HepG2 (cell line): ENCODE results near the gene GLUD2. TPM values are rescaled to one million over a fixed set of nuclear protein-coding genes. Genes with fewer than 3 reads are reported as not detected.

Experiments used
- ATAC-seq: fragments of 200-7000 bp; cut with Tn5 transposase; 3 replicates; pipeline ENCODE4 v1.9.1; 2020; ENCODE audit warnings: mild to moderate bottlenecking, moderate library complexity
- BruUV-seq: library from RNA; stranded (reverse); fragments of 400-500 nt; replicated peaks from 2 replicates; lab custom pipeline; 2021; lab: Mats Ljungman, UMichigan
- CTCF ChIA-PET: fragments of 300-600 bp; formaldehyde crosslinking; extraction: SDS; loops from one replicate; lab custom pipeline; 2021; ENCODE audit warnings: low total read pairs, inconsistent platforms, low intra/inter-chr PET ratio; lab: Yijun Ruan, JAX
- POLR2A ChIA-PET: fragments of 350-600 bp; sonication (Branson Sonifier 250); formaldehyde crosslinking; loops from one replicate; lab custom pipeline; 2020; ENCODE audit warnings: antibody characterized with exemption, inconsistent platforms; lab: Yijun Ruan, JAX
- DNase-seq: peaks from one replicate; pipeline ENCODE4 v3.0.0-alpha.2; 2015; ENCODE audit warnings: low spot score
- FAIRE-seq: peaks from 3 replicates; lab custom pipeline; 2011; peaks lifted over from hg19 to GRCh38; lab: Jason Lieb, UNC
- H2AFZ ChIP-seq: one replicate; pipeline ENCODE4 v1.6.1; 2011; ENCODE audit warnings: low read length, inconsistent platforms
- H3K27ac ChIP-seq: fragments of 300-600 bp; 3 replicates; pipeline ENCODE4 v1.8.0; 2011; ENCODE audit warnings: mixed run types, mild to moderate bottlenecking, mixed read lengths, low read length, inconsistent platforms; ENCODE audit not compliant: insufficient read depth; ENCODE audit errors: extremely low read length
- H3K27me3 ChIP-seq, 2 experiments: fragments of 200-600 bp in 1 of 2; 2 replicates in 1 of 2; 3 replicates in 1 of 2; pipeline versions ENCODE4 v1.6.0 to v1.8.0; 2011; ENCODE audit warnings: low read length in 2 of 2, mild to moderate bottlenecking in 2 of 2, moderate library complexity in 2 of 2, inconsistent platforms in 1 of 2; ENCODE audit not compliant: insufficient read depth in 2 of 2, control insufficient read depth in 1 of 2
- H3K36me3 ChIP-seq, 2 experiments: fragments of 200-600 bp in 1 of 2; replicated peaks in 1 of 2; 2 replicates in 1 of 2; 3 replicates in 1 of 2; pipeline versions ENCODE4 v1.5.1 to v1.8.0; 2011; ENCODE audit warnings: low read length in 2 of 2, inconsistent platforms in 1 of 2; ENCODE audit not compliant: insufficient read depth in 2 of 2, control insufficient read depth in 1 of 2
- H3K4me1 ChIP-seq: 2 replicates; pipeline ENCODE4 v1.5.1; 2012; ENCODE audit warnings: low read length, inconsistent platforms; ENCODE audit not compliant: insufficient read depth
- H3K4me2 ChIP-seq: 2 replicates; pipeline ENCODE4 v1.6.0; 2011; ENCODE audit warnings: low read depth, low read length, inconsistent platforms
- H3K4me3 ChIP-seq, 3 experiments: fragments of 200-600 bp in 1 of 3; sonication (generic), shearing (Covaris generic) in 1 of 3; replicated peaks in 1 of 3; 2 replicates each; pipeline ENCODE4 v1.5.1; 2011 to 2016; ENCODE audit warnings: low read length in 3 of 3, inconsistent platforms in 2 of 3, low read depth in 2 of 3, mild to moderate bottlenecking in 2 of 3, control low read depth in 1 of 3, mixed read lengths in 1 of 3; ENCODE audit not compliant: insufficient read depth in 1 of 3
- H3K79me2 ChIP-seq: one replicate; pipeline ENCODE4 v1.6.1; 2011; ENCODE audit warnings: low read length, inconsistent platforms; ENCODE audit not compliant: insufficient read depth
- H3K9ac ChIP-seq: 2 replicates; pipeline ENCODE4 v1.6.0; 2011; ENCODE audit warnings: mild to moderate bottlenecking, low read depth, low read length, inconsistent platforms; ENCODE audit not compliant: insufficient read depth
- H3K9me3 ChIP-seq: 2 replicates; pipeline ENCODE4 v1.5.1; 2012; ENCODE audit warnings: mild to moderate bottlenecking, low read length
- H4K20me1 ChIP-seq: 2 replicates; pipeline ENCODE4 v1.6.0; 2011; ENCODE audit warnings: inconsistent platforms, mild to moderate bottlenecking, low read length, moderate library complexity; ENCODE audit not compliant: insufficient read depth
- AFF4 ChIP-seq: sonication (generic); formaldehyde crosslinking; IDR thresholded peaks from 2 replicates; pipeline ENCODE4 v1.4.0; 2020; ENCODE audit warnings: missing genetic modification reagents
- CEBPG ChIP-seq: IDR thresholded peaks from 2 replicates; pipeline ENCODE4 v1.6.1; 2016
- FOSL2 ChIP-seq: sonication (generic); formaldehyde crosslinking; IDR thresholded peaks from 2 replicates; pipeline ENCODE4 v1.4.0; 2020; ENCODE audit warnings: missing genetic modification reagents
- HMG20A ChIP-seq: IDR thresholded peaks from 2 replicates; pipeline ENCODE4 v1.6.1; 2016; ENCODE audit warnings: borderline replicate concordance
- HOXA3 ChIP-seq: sonication (generic); formaldehyde crosslinking; IDR thresholded peaks from 2 replicates; pipeline ENCODE4 v1.5.0; 2020; ENCODE audit warnings: missing genetic modification reagents
- RBFOX2 ChIP-seq: fragments of 200-400 bp; formaldehyde crosslinking; IDR thresholded peaks from 2 replicates; pipeline ENCODE4 v1.6.1; 2017; ENCODE audit warnings: low read depth, mild to moderate bottlenecking, low read length
- SIN3A ChIP-seq: IDR thresholded peaks from 2 replicates; pipeline ENCODE4 v1.6.1; 2011; ENCODE audit warnings: low read depth, mild to moderate bottlenecking, control low read depth, low read length, borderline replicate concordance
- SOX13 ChIP-seq, 3 experiments: fragments of 450-650 bp in 1 of 3; sonication (generic) in 1 of 3; formaldehyde crosslinking in 1 of 3; IDR thresholded peaks in 2 of 3; conservative IDR thresholded peaks in 1 of 3; 2 replicates each; pipeline versions ENCODE4 v1.5.0 to v1.6.1; 2016 to 2020; ENCODE audit warnings: antibody characterized with exemption in 1 of 3, mild to moderate bottlenecking in 1 of 3, missing compliant biosample characterization in 1 of 3, missing genetic modification reagents in 1 of 3, moderate library complexity in 1 of 3
- TCF7 ChIP-seq: sonication (generic); IDR thresholded peaks from 2 replicates; pipeline ENCODE4 v1.6.1; 2016; ENCODE audit warnings: antibody characterized with exemption, low read depth
- ZMYM4 ChIP-seq: sonication (generic); formaldehyde crosslinking; IDR thresholded peaks from 2 replicates; pipeline ENCODE4 v1.8.1; 2023; ENCODE audit warnings: mild to moderate bottlenecking, missing genetic modification reagents
- ZNF331 ChIP-seq: sonication (generic); formaldehyde crosslinking; IDR thresholded peaks from 2 replicates; pipeline ENCODE4 v1.4.0; 2020; ENCODE audit warnings: missing genetic modification reagents
- ZNF644 ChIP-seq: IDR thresholded peaks from 2 replicates; pipeline ENCODE4 v1.6.1; 2016; ENCODE audit warnings: low read depth
- in situ Hi-C: cut with HindIII; loops from 2 replicates; pipeline ENCODE4 v1.10.0; 2017; ENCODE audit warnings: low pct_unique_long_range_greater_than_20kb; ENCODE audit not compliant: extremely low pct_ligation_motif_present
- intact Hi-C: fragments of 100-400 bp; cut with micrococcal nuclease; formaldehyde crosslinking; loops from one replicate; pipeline ENCODE4 v1.10.0; 2022; ENCODE audit not compliant: unreplicated experiment
- polyA plus RNA-seq, 8 experiments: library from polyadenylated mRNA; depleted of rRNA in 3 of 8; stranded (reverse) in 7 of 8; unstranded in 1 of 8; fragments of >200 nt; fragmentation: Illumina TruSeq in 4 of 8; extraction: Trizol in 4 of 8; gene quantifications; 2 replicates each; pipeline versions ENCODE4 v1.2.1 to v1.2.3, GENCODE V29; 2011 to 2016; ENCODE audit warnings: low read depth in 4 of 8, missing spikeins in 1 of 8, mixed read lengths in 1 of 8; ENCODE audit not compliant: insufficient read depth in 1 of 8
- total RNA-seq, 5 experiments: library from RNA; depleted of rRNA; stranded (reverse); fragments of >200 nt; fragmentation: Illumina TruSeq; extraction: Trizol; gene quantifications; 2 replicates each; pipeline ENCODE4 v1.2.3, GENCODE V29; 2016; ENCODE audit warnings: low read depth in 1 of 5
- TF ChIP-seq, protein P1 (sequence below): sonication (generic); formaldehyde crosslinking; IDR thresholded peaks from 2 replicates; pipeline ENCODE4 v1.5.1; 2020; ENCODE audit warnings: missing genetic modification reagents, mild to moderate bottlenecking, borderline replicate concordance
- TF ChIP-seq, protein P2 (sequence below): IDR thresholded peaks from 2 replicates; pipeline ENCODE4 v1.6.1; 2016; ENCODE audit warnings: mild to moderate bottlenecking
- TF ChIP-seq, protein P3 (sequence below): sonication (generic); formaldehyde crosslinking; IDR thresholded peaks from 2 replicates; pipeline ENCODE4 v1.4.0; 2020; ENCODE audit warnings: mild to moderate bottlenecking, missing genetic modification reagents

Gene GLUD2
- total and polyA plus RNA-seq, 2 of the 13 experiments (the other 11 are each of a cell fraction or from before 2014, with no cell fraction given): 3.4 to 8.0 TPM

GRCh38 chrX:121011254-121011653 lies 36.2 kb upstream of the GLUD2 start (continued):
- no peak for TF ChIP-seq SOX13 (IDR thresholded peaks at IDR 0.05)
- TF ChIP-seq SOX13 (CRISPR knock-in tag; conservative IDR thresholded peaks at IDR 0.05 in 1 of 2, IDR thresholded peaks at IDR 0.05 in 1 of 2): peak in 1 of 2 experiments; percentile 19; a peak in 1 of 4 replicates
- TF ChIP-seq TCF7: 0 out of 2 replicates have a peak, but pooled peaks have one; percentile 18

DNA sequence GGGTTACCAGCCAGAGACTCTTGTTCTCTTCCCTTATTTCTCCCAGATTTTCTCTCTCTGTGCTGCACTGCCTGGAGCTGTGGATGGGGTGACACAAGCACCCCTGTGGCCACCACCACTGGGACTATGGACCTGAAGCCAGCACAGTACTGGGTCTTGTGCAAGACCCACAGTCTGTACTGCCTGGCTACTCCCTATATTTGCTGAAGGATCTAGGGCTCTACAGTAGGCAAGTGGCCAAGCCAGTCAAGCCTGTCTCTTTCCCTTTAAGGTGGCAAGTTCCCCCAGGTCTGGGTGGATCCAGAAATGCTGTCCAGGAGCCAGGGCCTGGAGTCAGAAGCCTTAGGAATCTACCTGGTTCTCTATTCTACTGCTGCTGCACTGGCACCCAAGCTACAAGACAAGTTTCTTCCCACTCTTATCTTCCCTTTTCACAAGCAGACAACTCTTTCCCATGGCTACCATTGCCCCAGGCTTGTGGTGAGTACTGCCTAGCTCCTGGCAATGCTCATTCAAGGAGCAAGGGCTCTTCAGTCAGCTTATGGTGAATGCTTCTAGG lies 33.4 kb upstream of the GLUD2 start:
- Histone ChIP-seq H3K4me2 (peak overlapping the region; percentile 11; the same call in 1 of the 2 replicates), H3K9me3 (peaks cover 6% of the 10 kb centered on the region), H3K27me3 (no peaks in the 10 kb centered on the region), H3K79me2 (no peaks in the 10 kb centered on the region), H3K27ac (peak overlapping the region; percentile 68), H3K9ac (no peak overlapping the region), H3K4me3 (no peak overlapping the region), H3K4me1 (peaks cover 48% of the 10 kb centered on the region), H3K36me3 (no peaks in the 10 kb centered on the region), H4K20me1 (no peaks in the 10 kb centered on the region), H2AFZ (no peak overlapping the region)
- BruUV-seq: no TSS peak
- FAIRE-seq (peak; percentile 46), DNase-seq (peak; percentile 66), ATAC-seq (peak; percentile 97)
- intact Hi-C loops: no loop called here
- ChIA-PET POLR2A (no interaction called here), CTCF (no interaction called here)
- in situ Hi-C loops: no loop called here
- 0 out of 2 replicates have a peak, but pooled peaks have one; percentile 23 for TF ChIP-seq ZNF331 (CRISPR knock-in tag)
- peak; percentile 35; the same call in 1 of the 2 replicates for TF ChIP-seq FOSL2 (CRISPR knock-in tag)
- TF ChIP-seq HMG20A: peak; percentile 27; the same call in 1 of the 2 replicates
- TF ChIP-seq SIN3A: no peak
- peak; percentile 94 for TF ChIP-seq ZNF644
- TF ChIP-seq, protein P1, sequence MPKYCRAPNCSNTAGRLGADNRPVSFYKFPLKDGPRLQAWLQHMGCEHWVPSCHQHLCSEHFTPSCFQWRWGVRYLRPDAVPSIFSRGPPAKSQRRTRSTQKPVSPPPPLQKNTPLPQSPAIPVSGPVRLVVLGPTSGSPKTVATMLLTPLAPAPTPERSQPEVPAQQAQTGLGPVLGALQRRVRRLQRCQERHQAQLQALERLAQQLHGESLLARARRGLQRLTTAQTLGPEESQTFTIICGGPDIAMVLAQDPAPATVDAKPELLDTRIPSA (CRISPR knock-in tag): no peak
- peak; percentile 78 for TF ChIP-seq CEBPG
- no peak for TF ChIP-seq HOXA3
- TF ChIP-seq, protein P2, sequence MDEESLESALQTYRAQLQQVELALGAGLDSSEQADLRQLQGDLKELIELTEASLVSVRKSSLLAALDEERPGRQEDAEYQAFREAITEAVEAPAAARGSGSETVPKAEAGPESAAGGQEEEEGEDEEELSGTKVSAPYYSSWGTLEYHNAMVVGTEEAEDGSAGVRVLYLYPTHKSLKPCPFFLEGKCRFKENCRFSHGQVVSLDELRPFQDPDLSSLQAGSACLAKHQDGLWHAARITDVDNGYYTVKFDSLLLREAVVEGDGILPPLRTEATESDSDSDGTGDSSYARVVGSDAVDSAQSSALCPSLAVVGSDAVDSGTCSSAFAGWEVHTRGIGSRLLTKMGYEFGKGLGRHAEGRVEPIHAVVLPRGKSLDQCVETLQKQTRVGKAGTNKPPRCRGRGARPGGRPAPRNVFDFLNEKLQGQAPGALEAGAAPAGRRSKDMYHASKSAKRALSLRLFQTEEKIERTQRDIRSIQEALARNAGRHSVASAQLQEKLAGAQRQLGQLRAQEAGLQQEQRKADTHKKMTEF (CRISPR knock-in tag): peak; percentile 23; the same call in 1 of the 2 replicates
- TF ChIP-seq RBFOX2: no peak
- no peak for TF ChIP-seq AFF4 (CRISPR knock-in tag)
- TF ChIP-seq ZMYM4 (CRISPR knock-in tag): peak; percentile 41; the same call in 1 of the 2 replicates
- TF ChIP-seq, protein P3, sequence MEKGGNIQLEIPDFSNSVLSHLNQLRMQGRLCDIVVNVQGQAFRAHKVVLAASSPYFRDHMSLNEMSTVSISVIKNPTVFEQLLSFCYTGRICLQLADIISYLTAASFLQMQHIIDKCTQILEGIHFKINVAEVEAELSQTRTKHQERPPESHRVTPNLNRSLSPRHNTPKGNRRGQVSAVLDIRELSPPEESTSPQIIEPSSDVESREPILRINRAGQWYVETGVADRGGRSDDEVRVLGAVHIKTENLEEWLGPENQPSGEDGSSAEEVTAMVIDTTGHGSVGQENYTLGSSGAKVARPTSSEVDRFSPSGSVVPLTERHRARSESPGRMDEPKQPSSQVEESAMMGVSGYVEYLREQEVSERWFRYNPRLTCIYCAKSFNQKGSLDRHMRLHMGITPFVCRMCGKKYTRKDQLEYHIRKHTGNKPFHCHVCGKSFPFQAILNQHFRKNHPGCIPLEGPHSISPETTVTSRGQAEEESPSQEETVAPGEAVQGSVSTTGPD (CRISPR knock-in tag): no peak
